GM21737 (cell line): Measurements from ENCODE around the gene HS1BP3.

Experiments used
- ATAC-seq: cut with Tn5 transposase; IDR thresholded peaks from one replicate; pipeline ENCODE4 v1.9.1; 2021; ENCODE audit warnings: mild to moderate bottlenecking, moderate library complexity; ENCODE audit not compliant: unreplicated experiment

The HS1BP3 gene

DNA sequence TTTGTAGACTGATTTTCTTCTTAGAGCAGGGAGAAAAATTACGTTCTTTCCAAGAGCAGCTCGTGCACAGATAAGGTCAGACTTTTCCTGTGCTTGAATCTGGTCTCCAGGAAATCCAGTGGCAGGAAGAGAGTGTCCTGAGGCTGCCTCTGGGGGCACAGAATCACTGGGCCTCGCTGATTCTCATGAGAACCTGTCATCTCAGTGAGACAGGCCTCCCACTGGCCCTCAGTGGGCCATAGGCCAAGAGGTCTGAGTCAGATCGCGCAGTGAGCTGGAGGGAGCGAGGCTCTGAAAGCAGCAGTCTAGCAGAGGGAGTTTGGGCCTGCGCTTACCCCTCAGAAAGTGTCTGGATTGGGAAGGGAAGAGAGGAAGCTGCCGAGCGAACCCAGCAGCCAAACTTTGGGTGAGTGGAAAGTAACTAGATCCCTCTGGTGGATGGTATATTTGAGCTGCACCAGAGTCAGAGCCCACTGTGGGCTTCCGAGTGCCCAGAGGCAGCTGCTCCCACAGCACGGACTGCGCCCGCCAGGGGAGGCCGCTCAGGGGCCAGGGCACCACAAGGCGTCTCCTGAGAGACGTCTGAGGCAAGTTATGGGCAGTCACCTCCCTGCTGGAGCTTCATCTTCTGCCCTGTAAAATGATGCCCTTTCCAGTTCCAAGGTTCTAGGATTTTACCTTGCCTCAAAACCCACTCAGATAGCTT is 24.2 kb upstream of the HS1BP3 start:
- no peak for ATAC-seq

- no peak for ATAC-seq
Observed at GRCh38 chr2:20674309-20674965, 23.5 kb upstream of the HS1BP3 start.

DNA sequence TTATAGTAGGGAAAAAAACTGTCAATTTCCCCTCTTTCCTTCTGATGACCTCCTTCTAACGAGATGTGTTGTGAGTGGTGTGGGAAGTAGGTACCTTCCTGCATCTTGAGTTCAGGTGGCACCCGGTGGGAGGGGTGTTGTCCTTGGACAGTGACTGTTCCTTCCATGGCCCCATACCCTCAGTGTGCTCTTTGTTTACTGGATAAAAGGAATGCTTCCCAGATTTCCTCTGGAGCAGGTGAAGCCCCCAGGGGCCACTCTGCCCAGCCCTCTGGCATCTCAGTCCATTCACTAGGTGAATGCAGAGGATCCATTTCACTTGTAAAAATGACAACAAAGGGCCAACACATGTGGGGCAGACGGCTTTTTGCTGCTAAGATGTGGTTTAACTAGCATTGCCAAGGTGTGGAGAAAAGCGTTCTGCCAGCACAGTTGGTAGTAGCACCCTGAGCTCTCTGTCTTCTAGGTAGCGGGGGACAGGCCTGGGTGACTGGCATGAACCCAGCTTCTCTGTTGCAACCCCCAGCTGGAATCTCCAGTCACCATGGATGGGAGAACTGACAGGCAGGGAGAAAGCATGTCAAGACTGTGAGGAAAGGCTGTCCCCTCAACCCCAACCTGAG is 22.9 kb upstream of the HS1BP3 start:
- ATAC-seq = no peak

DNA sequence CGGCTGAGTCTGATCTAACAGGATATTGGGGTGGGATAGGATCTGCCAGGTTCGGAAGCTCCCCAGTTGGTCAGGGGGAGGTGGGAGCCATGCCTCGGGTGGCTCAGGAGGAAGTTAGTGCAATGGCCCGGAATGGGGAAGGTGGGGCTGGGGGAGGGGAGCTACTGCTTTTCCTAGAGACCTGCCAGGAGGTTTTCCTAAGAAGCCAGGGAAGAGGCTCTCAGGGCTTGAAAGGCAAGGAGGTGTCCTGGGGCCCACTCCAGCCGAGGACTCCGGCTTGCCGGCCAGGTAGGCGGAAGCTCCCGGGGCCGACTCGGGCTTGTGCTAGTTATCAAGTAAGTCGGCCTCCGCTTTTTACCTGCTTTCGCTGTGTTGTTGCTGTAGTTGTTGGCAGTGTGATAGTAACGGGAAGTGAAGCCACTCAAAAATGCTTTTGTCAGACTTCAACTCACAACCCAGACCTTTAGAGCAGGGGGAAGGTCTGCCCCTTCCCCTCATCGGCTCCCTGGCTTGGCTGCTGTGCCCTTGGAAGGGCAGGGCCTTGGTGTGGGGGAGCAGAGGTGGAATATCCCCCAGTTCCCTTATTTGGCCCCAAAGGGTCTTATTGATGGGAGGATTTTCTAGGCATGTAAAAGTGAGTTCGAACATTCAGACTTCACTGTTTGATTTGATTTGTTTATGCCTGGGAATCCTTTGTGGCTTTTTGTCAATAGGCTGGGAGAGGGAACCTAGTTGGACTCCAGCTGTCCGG is 21.5 kb upstream of the HS1BP3 start:
- ATAC-seq = no peak

GRCh38 chr2:20671736-20672080 is 20.8 kb upstream of the HS1BP3 start:
- no peak for ATAC-seq

DNA sequence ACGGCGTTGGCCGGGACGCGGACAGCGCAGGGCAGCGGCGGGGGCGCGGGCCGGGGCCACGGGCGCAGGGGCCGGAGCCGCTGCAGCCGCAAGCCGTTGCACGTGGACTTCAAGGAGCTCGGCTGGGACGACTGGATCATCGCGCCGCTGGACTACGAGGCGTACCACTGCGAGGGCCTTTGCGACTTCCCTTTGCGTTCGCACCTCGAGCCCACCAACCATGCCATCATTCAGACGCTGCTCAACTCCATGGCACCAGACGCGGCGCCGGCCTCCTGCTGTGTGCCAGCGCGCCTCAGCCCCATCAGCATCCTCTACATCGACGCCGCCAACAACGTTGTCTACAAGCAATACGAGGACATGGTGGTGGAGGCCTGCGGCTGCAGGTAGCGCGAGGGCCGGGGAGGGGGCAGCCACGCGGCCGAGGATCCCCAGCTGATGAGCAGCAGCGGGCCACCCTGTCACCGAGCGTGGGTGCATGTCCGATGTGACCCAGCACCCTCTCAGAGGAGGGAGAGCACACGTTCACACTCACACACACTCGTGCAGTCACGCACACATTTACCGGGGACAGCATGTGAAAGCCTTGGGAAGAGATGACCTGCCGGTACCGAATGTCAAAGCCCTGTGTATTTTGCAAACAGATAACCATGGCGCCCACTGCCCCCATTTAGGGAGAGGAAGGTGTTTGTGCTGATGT is 20.3 kb upstream of the HS1BP3 start:
- ATAC-seq = no peak

DNA sequence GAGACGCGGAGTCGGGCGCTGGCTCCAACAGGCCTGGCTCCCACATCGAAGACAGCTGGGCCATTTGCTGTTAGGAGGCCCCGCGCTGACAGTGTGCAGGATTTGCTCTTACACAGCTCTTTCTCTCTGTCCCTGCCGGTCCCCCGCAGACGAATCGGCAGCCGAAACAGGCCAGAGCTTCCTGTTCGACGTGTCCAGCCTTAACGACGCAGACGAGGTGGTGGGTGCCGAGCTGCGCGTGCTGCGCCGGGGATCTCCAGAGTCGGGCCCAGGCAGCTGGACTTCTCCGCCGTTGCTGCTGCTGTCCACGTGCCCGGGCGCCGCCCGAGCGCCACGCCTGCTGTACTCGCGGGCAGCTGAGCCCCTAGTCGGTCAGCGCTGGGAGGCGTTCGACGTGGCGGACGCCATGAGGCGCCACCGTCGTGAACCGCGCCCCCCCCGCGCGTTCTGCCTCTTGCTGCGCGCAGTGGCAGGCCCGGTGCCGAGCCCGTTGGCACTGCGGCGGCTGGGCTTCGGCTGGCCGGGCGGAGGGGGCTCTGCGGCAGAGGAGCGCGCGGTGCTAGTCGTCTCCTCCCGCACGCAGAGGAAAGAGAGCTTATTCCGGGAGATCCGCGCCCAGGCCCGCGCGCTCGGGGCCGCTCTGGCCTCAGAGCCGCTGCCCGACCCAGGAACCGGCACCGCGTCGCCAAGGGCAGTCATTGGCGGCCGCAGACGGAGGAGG is 19.6 kb upstream of the HS1BP3 start:
- no peak for ATAC-seq

DNA sequence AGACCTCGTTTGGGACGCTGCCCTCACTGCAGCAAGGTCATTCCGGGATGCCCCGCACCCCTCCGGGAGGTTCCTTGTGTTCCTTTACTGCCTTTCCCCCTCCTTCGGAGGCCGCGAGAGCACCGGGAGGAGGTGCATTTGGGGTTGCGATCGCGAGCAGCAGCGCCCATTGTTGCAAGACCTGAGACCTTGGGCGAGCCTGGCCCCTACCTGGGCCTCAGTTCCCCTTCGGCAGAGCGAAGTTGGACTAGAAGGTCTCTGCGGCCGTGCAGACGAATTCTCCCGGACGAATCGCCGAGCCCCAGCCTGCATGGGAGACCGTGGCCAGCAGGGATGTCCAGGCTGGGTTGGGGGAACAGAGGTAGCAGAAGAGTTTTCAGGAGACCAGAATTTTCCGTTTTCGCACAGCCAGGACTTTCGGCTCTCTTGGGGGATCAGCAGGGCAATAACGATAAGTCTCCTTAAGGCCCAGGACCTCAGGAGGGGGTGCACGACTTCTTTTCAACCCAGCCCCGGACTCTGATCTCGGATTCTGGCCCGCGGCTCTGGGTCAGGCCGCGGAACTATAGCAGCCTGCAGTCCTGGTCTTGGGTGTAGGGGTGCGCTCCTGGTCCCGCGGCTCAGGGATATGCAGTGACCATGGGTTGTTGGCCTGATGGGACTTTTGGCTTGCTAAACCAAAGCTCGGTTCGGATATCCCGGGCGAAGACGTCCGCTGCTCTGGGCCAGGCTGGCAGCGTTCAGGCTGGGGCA is 18.8 kb upstream of the HS1BP3 start:
- no peak for ATAC-seq

DNA sequence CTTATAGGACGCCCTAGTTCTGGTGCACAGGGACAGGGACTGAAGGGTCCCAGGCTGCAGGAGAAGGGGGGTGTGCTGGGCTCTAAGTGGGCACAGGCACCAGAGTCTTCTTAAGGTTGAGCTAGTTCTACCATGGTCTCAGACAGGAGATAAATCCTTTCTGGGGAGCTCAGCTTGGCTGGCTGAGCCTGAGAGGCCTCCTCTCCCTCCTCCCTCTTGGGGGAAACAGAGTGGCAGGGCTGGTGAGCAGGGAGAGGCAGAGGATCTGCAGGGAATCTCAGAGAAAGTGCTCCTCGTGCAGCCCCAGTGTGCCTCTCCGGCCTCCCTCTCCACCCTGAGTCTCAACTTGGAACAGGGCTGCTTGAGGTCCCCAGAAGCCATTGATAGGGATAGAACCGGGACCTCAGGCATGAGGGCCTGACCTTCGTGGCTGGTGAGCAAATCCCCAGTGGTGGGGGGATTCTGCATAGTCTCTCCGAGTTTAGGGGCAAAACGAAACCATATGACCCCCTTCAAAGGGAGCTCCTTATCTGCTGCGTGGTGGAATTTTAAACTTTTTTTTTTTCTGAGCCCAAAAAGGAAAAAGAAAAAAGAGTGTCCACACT is 18.1 kb upstream of the HS1BP3 start:
- ATAC-seq = no peak

GRCh38 chr2:20668451-20668850 is 17.6 kb upstream of the HS1BP3 start:
- ATAC-seq = no peak

DNA sequence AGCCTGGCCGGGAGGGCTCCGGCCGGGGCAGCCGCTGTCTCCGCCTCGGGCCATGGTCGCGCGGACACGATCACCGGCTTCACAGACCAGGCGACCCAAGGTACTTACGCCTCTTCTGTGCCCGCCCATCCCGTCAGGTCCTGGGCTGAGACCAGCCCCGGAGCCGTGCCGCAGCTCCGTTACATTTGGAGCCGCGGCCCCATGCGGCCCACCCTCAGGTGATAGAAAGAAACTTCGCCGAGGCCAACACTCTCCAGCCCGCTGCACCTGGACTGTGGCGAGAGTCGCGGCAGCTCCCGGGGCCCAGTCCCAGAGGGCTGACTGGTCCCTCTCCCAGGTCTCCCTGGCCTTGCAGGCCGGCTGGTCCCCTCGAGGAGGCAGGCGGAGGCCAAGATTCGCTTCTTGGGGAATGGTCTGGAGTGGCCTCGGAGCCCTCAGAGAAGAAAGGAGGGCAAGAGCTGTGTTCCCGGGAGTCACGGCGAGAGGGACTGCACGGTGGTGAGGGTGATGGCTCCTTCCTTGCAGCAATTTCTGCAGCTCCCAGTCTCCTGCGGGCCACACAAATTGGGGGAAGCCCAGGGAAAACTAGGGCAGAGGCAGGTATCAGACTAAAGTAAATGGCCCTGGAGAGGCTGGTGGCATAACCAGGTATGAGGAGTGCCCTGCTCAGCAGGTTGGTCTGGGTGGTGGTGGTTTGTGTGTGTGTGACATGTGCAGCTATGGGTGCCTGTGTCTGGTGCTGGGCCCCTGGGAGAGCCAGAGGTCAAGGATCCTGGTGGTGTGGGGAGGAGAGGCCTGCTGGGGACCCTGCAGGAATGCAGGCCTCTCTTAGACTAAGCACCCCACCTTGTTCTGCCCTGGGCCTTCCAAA is 16.9 kb upstream of the HS1BP3 start:
- no peak for ATAC-seq

- no peak for ATAC-seq
Observed at GRCh38 chr2:20667151-20667530, 16.2 kb upstream of the HS1BP3 start.

- no peak for ATAC-seq
Observed at GRCh38 chr2:20666304-20667150, 15.6 kb upstream of the HS1BP3 start, which contains the start of gene GDF7. Gene GDF7, plus strand, starts transcription at chr2:20667144. Its CDS starts 96 bp downstream, at chr2:20667240.

GRCh38 chr2:20666005-20666303 is 15.1 kb upstream of the HS1BP3 start:
- no peak for ATAC-seq

DNA sequence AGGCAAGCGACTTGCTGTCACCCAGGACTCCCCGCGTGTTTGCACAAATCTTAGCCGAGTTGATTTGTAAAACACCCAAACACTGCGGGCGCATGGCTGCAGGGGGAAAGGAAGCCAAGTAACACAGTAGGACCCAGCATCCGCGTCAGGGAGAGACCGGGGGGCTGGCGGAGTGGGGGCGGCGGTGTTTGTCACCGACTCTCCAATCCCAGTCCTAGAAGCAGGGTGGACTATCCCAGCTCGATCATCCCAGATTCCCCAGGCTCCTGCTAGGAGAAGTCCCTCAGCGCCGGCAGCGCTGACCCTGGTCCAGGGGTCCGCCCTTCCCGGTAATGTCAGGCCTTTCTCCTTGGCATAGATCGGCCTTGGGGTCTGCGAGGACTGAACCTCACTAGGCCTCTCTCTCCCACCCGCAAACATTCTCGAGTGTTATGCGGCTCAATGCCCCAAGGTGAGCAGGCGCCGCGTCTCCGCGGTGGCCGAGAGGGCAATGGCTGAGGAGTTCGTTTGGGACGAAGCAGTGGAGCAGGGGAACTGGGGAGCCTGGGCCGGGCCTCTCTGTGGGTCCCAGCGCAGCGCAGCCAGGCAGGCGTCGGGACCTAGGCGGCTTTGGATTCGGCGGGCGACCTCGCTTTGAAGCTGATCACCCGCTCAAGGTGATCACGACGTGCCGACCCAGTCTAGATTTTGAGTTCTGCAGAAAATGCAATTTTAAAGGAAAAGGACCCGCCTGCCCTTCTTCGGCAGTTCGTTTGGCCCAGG is 14.5 kb upstream of the HS1BP3 start:
- no peak for ATAC-seq

GRCh38 chr2:20664431-20665242 is 13.7 kb upstream of the HS1BP3 start:
- ATAC-seq = no peak
